Chondrocyte (in vitro differentiated cells): ENCODE results near the gene UGT1A5. TPM values are rescaled to one million over a fixed set of nuclear protein-coding genes. Genes with fewer than 3 reads are reported as not detected.

Experiments
- DNase-seq: peaks from one replicate; pipeline ENCODE4 v3.0.0; 2021; ENCODE audit warnings: mixed read lengths, low spot score
- H3K27ac Mint-ChIP-seq: one replicate; pipeline ENCODE4 v1.8.0; 2021; ENCODE audit warnings: mild to moderate bottlenecking, moderate library complexity, mixed read lengths; ENCODE audit not compliant: unreplicated experiment
- H3K27me3 Mint-ChIP-seq: 2 replicates; pipeline ENCODE4 v1.8.0; 2021; ENCODE audit warnings: low read depth, mixed read lengths
- H3K36me3 Mint-ChIP-seq: 2 replicates; pipeline ENCODE4 v1.8.0; 2021; ENCODE audit warnings: low read depth, mixed read lengths
- H3K4me1 Mint-ChIP-seq: 2 replicates; pipeline ENCODE4 v1.8.0; 2021; ENCODE audit warnings: low read depth, mild to moderate bottlenecking, mixed read lengths
- H3K4me3 Mint-ChIP-seq: one replicate; pipeline ENCODE4 v1.8.0; 2021; ENCODE audit warnings: mild to moderate bottlenecking, moderate library complexity, mixed read lengths; ENCODE audit not compliant: unreplicated experiment
- H3K9me3 Mint-ChIP-seq: 2 replicates; pipeline ENCODE4 v1.8.0; 2021; ENCODE audit warnings: low read depth, mixed read lengths
- total RNA-seq: library from RNA; stranded (reverse); gene quantifications from 3 replicates; pipeline ENCODE4 v1.2.1, GENCODE V29; 2021
- TF ChIP-seq, protein P1 (sequence below): fragments of 200-600 bp; sonication (generic); IDR thresholded peaks from 2 replicates; pipeline ENCODE4 v1.5.0; 2021; ENCODE audit warnings: antibody characterized with exemption, mild to moderate bottlenecking, moderate library complexity

Gene UGT1A5
- total RNA-seq, 1 donor from 2014 or later: not detected

- TF ChIP-seq, protein P1, sequence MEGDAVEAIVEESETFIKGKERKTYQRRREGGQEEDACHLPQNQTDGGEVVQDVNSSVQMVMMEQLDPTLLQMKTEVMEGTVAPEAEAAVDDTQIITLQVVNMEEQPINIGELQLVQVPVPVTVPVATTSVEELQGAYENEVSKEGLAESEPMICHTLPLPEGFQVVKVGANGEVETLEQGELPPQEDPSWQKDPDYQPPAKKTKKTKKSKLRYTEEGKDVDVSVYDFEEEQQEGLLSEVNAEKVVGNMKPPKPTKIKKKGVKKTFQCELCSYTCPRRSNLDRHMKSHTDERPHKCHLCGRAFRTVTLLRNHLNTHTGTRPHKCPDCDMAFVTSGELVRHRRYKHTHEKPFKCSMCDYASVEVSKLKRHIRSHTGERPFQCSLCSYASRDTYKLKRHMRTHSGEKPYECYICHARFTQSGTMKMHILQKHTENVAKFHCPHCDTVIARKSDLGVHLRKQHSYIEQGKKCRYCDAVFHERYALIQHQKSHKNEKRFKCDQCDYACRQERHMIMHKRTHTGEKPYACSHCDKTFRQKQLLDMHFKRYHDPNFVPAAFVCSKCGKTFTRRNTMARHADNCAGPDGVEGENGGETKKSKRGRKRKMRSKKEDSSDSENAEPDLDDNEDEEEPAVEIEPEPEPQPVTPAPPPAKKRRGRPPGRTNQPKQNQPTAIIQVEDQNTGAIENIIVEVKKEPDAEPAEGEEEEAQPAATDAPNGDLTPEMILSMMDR: no peak
- Mint-ChIP-seq H3K27ac (no peak overlapping the region), H3K36me3 (peaks cover 1% of the 10 kb centered on the region), H3K9me3 (no peaks in the 10 kb centered on the region), H3K27me3 (peaks cover 6% of the 10 kb centered on the region), H3K4me3 (no peak overlapping the region), H3K4me1 (peaks cover 24% of the 10 kb centered on the region)
- peak; percentile 82 for DNase-seq
Observed at GRCh38 chr2:233819884-233820773, 107.4 kb downstream of the UGT1A5 start.

GRCh38 chr2:233820774-233821105, 108.0 kb downstream of the UGT1A5 start:
- H3K27ac Mint-ChIP-seq: no peak overlapping the region
- H3K27me3 Mint-ChIP-seq: peaks cover 6% of the 10 kb centered on the region
- H3K4me1 Mint-ChIP-seq: peaks cover 22% of the 10 kb centered on the region
- DNase-seq: peak; percentile 50
- H3K4me3 Mint-ChIP-seq: no peak overlapping the region
- TF ChIP-seq, protein P1: no peak
- H3K9me3 Mint-ChIP-seq: no peaks in the 10 kb centered on the region
- H3K36me3 Mint-ChIP-seq: peaks cover 1% of the 10 kb centered on the region

DNA sequence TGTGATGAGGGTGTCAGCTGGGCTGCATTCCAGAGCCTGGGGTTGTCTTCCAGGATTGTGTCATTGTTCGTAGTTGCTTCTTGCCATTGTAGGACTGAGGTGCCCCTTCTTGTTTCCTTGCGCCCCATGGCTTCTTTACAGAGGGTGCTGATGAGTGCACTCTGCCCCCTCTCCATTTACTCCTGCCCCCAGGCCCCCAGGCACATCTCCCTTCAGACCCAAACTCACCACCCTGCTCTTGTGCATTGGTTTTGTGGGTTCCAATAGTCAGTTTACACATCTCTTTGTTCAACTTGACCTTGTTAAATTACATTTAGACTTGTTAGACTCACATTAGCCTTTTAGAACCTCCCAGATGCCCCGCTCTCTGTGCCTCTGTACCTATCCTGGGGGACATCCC, 108.5 kb downstream of the UGT1A5 start:
- Mint-ChIP-seq H3K36me3 (peaks cover 1% of the 10 kb centered on the region), H3K27ac (no peak overlapping the region), H3K27me3 (peaks cover 6% of the 10 kb centered on the region), H3K9me3 (peaks cover 1% of the 10 kb centered on the region), H3K4me1 (peaks cover 17% of the 10 kb centered on the region), H3K4me3 (no peak overlapping the region)
- TF ChIP-seq, protein P1: no peak
- DNase-seq: peak; percentile 25

- Mint-ChIP-seq H3K4me1 (peaks cover 12% of the 10 kb centered on the region), H3K4me3 (no peak overlapping the region), H3K9me3 (peaks cover 6% of the 10 kb centered on the region), H3K36me3 (peaks cover 1% of the 10 kb centered on the region), H3K27me3 (peaks cover 6% of the 10 kb centered on the region), H3K27ac (no peak overlapping the region)
- no peak for DNase-seq
- TF ChIP-seq, protein P1: no peak
Observed at GRCh38 chr2:233821709-233822100, 109.0 kb downstream of the UGT1A5 start.

DNA sequence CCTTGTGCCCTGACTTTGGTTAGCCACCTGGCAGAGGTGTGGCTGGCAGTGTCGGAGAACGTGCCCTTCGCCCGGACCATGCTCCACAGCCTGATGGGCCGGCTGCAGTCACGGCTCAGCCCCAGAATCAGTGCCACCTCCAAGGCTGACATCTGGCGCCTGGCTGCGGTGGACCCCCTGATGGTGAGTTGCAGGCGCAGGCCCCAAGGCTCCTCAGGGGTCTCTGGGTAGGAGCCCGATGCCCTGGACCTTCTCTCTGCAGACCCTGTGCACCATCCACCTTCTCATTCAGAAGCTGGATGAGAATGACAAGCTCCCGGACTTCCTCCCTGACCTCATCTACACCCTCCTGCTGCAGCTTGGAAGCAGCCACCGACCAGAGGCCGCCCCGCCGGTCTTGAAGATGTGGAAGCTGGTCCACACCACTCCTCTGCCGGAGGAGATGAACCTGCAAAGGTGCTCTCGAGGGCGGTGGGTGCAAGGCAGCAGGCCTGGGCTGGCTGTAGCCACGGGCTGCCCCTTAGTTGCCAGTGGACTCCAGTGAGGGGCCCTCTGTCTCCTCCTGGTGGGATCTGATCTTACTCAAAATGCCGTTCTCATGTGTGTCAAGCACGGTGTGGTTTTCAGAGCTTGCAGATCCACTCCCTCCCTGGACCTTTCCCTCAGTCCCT, 109.5 kb downstream of the UGT1A5 start:
- Mint-ChIP-seq H3K27ac (no peak overlapping the region), H3K27me3 (peaks cover 6% of the 10 kb centered on the region), H3K36me3 (peaks cover 1% of the 10 kb centered on the region), H3K9me3 (peaks cover 7% of the 10 kb centered on the region), H3K4me1 (peaks cover 7% of the 10 kb centered on the region), H3K4me3 (no peak overlapping the region)
- DNase-seq: peak; percentile 85
- TF ChIP-seq, protein P1: no peak

Other genes starting within 250 kb of the UGT1A5 start
- gene USP40, start 146.1 kb upstream of the UGT1A5 start, total RNA-seq: 29.4 to 38.2 TPM (median 33.1 TPM) in 3 replicates
- not detected in 3 replicates for gene UGT1A8, start 95.3 kb upstream of the UGT1A5 start, total RNA-seq
- gene UGT1A10, start 76.5 kb upstream of the UGT1A5 start, total RNA-seq: not detected in 3 replicates
- gene UGT1A9, start 41.0 kb upstream of the UGT1A5 start, total RNA-seq: 0.10 TPM in 1 of 3 replicates, not detected in the others
- gene UGT1A7, start 31.0 kb upstream of the UGT1A5 start, total RNA-seq: 0.12 to 0.23 TPM in 2 of 3 replicates, not detected in the other
- 0.17 TPM in 1 of 3 replicates, not detected in the others for gene UGT1A6, start 20.0 kb upstream of the UGT1A5 start, total RNA-seq
- gene UGT1A4, start 5.8 kb downstream of the UGT1A5 start, total RNA-seq: not detected in 3 replicates
- not detected in 3 replicates for gene UGT1A3, start 16.1 kb downstream of the UGT1A5 start, total RNA-seq
- not detected in 3 replicates for gene UGT1A1, start 47.4 kb downstream of the UGT1A5 start, total RNA-seq
- not detected in 3 replicates for gene MROH2A, start 65.4 kb downstream of the UGT1A5 start, total RNA-seq
- 6.9 to 9.2 TPM (median 8.2 TPM) in 3 replicates for gene HJURP, start 141.6 kb downstream of the UGT1A5 start, total RNA-seq
- gene TRPM8, start 204.5 kb downstream of the UGT1A5 start, total RNA-seq: 0.15 TPM in 1 of 3 replicates, not detected in the others